Effector CD4-positive, alpha-beta T cell (primary cell): ENCODE data around the gene QTRT2.

ENCODE experiments used
- DNase-seq: peaks from one replicate; pipeline ENCODE4 v3.0.0-alpha.2; 2020

The QTRT2 gene

DNA sequence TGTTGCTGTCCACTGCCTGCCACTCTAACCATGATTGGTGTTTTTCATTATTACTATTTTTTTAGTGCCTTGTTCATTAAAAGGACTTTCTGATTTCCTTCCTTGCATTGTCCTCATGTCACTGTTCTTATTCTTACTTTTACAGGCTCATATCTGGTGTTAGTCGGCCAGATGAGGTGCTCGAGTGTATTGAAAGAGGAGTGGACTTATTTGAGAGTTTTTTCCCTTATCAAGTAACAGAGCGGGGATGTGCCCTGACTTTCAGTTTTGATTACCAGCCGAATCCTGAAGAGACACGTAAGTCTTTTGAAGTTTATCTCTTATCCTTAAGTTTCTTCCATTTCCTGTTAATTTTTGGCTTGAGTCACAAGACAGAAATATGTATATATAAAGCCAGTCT lies 23.2 kb downstream of the QTRT2 start:
- no peak for DNase-seq

DNA sequence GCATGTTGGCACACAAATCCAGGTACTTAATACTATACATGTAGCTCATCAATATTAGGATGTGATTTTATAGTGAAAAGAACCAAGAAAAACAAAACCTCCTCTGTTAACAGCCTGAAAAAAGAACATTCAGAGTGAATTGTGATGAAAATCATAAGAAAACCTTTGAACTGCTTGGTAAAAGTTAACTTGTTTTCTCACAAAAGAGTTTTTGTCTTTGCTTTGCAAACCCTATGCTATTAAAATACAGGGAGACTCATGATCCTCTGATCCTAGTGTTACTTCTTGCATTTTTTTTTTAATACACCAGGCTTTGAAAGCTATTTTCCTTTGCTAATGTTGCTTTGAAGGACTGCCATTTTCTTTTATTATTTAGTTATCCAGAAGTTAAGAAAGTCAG lies 23.7 kb downstream of the QTRT2 start:
- no peak for DNase-seq

- DNase-seq = no peak
Observed at GRCh38 chr3:114081037-114081436, 24.5 kb downstream of the QTRT2 start.

DNA sequence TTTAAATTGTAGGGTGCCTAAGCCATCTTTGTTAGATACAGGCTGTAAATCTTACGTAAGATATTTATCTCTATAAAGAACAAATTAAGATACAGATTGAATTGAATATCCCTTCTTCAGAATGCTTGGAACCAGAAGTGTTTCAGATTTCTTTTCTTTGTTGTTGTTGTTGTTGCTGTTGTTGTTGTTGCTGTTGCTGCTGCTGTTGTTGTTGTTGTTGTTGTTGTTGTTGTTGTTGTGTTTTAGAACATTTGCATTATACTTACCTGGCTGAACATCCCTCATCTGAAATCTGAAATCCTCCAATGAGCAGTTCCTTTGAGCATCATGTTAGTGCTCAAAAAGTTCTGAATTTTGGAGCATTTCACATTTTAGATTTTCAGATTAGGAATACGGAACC lies 26.6 kb downstream of the QTRT2 start:
- no peak for DNase-seq

DNA sequence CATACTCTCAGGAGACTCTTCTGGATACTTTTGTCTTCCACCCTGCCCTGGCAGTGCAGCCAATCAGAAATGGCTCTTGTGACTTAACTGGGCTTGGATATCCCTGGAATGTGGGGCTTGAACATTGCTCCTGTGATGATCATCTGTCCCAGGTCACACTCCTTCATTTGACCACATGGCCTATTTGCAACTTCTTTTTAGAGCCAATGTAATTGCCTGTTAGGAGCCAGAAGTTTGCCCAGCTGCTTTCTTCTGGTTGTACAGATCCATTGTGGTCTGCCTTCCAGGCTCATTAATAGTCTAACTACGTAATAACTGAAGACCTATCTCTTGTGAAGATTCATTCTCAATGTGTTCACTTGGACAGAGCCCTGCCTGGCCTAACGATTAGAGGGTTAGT lies 29.8 kb downstream of the QTRT2 start:
- no peak for DNase-seq

GRCh38 chr3:114089675-114090074 lies 33.1 kb downstream of the QTRT2 start:
- no peak for DNase-seq

- DNase-seq = no peak
Observed at GRCh38 chr3:114092151-114093015, 35.8 kb downstream of the QTRT2 start.

- no peak for DNase-seq
Observed at GRCh38 chr3:114093016-114093380, 36.5 kb downstream of the QTRT2 start.

DNA sequence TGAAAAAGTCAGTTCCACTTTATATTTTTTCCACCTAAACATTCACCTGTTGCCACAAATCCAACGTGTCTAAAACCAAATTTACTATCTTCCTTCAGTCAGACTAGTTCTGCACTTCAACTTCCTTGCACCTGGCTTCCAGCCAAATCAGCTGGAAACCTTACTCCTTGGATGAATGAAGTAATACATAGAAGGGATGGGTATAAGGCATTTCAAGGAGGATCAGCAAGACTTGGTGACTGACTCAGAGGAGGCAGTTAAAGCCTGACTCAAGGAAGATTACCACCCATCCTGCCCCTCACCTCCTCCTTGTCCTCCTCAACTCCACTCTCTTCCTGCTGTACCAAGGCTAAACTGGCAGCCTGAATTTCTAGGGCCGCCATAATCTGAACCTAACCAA lies 37.1 kb downstream of the QTRT2 start:
- DNase-seq = no peak

GRCh38 chr3:114095796-114096195 lies 39.3 kb downstream of the QTRT2 start:
- DNase-seq = no peak

DNA sequence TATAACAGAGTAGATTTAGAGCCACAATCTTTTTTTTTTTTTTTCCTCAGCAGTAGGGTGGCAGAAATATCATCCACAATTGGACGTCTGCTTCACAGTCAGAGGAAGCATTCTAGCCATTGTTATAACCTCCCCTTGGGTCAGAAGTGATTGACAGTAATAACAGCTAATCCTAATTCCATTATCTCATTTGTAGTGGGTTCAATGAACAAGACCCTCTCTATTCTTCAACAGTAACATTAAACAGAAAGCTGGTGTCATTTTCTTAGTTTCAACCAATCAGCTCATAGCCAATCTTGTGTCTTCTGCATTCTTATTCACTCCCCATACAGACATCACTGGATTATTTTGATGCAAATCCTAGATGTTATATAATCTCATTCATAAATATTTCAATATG lies 44.6 kb downstream of the QTRT2 start:
- no peak for DNase-seq

DNA sequence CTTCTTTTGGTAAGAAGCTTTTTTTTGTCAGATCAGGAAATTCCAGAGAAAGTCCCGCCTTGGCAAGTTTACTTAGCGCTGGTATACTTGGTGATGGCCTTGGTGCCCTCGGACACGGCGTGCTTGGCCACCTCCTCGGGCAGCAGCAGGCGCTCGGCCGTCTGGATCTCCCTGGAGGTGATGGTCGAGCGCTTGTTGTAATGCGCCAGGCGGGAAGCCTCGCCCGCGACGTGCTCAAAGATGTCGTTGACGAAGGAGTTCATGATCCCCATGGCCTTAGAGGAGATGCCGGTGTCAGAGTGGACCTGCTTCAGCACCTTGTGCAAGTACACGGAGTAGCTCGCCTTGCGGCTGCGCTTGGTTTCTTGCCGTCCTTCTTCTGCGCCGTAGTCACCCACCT lies 46.6 kb downstream of the QTRT2 start:
- no peak for DNase-seq

DNA sequence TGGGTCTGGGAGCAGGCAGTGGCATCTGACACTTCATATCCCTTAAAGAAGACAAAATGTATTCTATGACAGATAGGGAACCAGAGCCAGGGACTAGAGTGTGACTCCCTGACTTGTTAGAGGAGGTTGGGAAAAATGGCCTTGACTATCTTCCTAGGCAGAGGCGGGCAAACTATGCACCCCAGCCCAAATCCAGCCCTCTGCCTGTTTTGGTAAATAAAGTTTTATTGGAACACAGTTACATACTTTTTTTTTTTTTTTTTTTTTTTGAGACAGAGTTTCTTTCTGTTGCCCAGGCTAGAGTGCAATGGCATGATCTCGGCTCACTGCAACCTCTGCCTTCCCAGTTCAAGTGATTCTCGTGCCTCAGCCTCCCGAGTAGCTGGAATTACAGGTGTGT lies 47.3 kb downstream of the QTRT2 start:
- DNase-seq = no peak

DNA sequence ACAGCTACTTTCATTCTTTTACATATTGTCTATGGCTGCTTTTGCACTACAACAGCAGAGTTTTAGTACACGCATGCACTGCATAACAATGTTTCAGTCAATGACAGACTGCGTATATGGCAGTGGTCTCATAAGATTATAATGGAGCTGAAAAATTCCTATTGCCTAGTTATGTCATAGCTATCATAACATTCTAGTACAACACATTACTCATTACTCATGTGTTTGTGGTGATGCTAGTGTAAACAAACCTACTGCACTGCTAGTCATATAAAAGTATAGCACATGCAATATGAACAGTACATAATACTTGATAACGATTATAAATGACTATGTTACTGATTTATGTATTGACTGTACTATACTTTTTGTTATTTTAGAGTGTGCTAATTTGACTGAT lies 47.9 kb downstream of the QTRT2 start:
- DNase-seq = no peak

DNA sequence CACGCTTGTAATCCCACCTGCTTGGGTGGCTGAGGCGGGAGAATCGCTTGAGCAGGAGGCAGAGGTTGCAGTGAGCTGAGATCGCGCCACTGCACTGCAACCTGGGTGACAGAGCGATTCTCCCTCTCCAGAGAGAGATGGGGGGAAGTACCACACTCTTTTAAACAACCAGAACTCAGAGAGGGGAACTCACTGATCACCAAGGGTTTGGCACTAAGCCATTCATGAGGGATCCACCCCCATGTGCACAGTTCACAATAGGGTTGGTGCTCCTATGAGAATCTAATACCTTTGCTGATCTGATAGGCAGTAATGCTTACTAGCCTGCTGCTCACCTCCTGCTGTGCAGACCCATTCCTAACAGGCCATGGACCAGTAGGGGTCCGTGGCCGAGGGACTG lies 51.6 kb downstream of the QTRT2 start:
- no peak for DNase-seq

GRCh38 chr3:114110439-114110838 lies 53.9 kb downstream of the QTRT2 start:
- no peak for DNase-seq

GRCh38 chr3:114111060-114111770 lies 54.7 kb downstream of the QTRT2 start:
- no peak for DNase-seq

DNA sequence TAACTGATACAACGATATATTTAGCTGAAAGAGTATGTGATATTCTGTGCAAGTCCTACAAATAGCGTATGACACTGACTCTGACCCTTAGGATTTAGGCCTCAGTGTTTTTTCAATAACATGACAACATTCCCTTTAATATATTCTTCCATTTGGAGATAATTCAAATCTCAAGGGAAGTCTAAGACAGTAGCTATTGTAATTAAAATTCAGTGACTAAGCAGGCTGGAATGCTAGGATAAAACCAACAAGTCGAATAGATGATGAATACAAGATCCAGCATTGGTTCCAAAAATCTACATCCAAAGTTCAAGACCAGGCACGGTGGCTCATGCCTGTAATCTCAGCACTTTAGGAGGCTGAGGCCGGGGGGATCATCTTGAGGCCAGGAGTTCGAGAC lies 56.2 kb downstream of the QTRT2 start:
- DNase-seq = no peak

GRCh38 chr3:114114719-114115118 lies 58.2 kb downstream of the QTRT2 start:
- no peak for DNase-seq

- DNase-seq = no peak
Observed at GRCh38 chr3:114115143-114115542, 58.6 kb downstream of the QTRT2 start.

GRCh38 chr3:114119776-114120175 lies 63.2 kb downstream of the QTRT2 start:
- no peak for DNase-seq

DNA sequence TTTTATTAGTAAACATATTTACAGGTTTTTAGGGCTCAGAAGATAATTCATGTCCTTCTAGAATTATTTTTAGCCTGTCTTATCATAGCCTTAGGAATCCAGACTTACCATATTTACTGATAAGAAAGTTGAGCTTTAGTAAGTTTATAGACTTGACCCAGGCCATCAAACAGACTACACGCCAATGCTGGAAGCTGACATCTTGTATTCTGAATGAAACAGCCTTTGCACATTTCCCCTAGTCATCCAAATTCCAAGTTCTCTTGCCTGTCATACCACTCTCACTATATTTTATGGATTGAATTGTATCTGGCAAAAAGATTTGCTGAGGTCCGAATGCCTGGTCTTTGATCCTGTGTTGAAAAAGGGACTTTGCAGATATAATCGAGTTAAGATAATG lies 63.7 kb downstream of the QTRT2 start:
- DNase-seq = no peak

- no peak for DNase-seq
Observed at GRCh38 chr3:114122027-114122709, 65.6 kb downstream of the QTRT2 start.

- DNase-seq = no peak
Observed at GRCh38 chr3:114126461-114126860, 69.9 kb downstream of the QTRT2 start.
